Sigmoid colon (tissue), 7 donors: ENCODE data around the gene GRIK5. TPM values are rescaled to one million over a fixed set of nuclear protein-coding genes. Genes with fewer than 3 reads are reported as not detected.

Experiments used
- DNase-seq: peaks from one replicate; pipeline ENCODE4 v3.0.0-alpha.2; 2019
- H3K27ac ChIP-seq, 4 donors: fragments of 200-600 bp; sonication (generic); one replicate each; pipeline ENCODE4 v1.5.1; 2016 to 2019; ENCODE audit warnings: mild to moderate bottlenecking in 1 of 4
- H3K27me3 ChIP-seq, 3 donors: fragments of 200-600 bp; sonication (generic); one replicate each; pipeline ENCODE4 v1.5.1; 2019; ENCODE audit warnings: mild to moderate bottlenecking in 1 of 3
- H3K36me3 ChIP-seq, 4 donors: fragments of 200-600 bp; sonication (generic); one replicate each; pipeline ENCODE4 v1.5.1; 2016 to 2019
- H3K4me1 ChIP-seq, 4 donors: fragments of 200-600 bp; sonication (generic); one replicate each; pipeline ENCODE4 v1.5.1; 2017 to 2019
- H3K4me3 ChIP-seq, 4 donors: fragments of 200-600 bp; sonication (generic); one replicate each; pipeline ENCODE4 v1.5.1; 2017 to 2019; ENCODE audit warnings: mild to moderate bottlenecking in 2 of 4, moderate library complexity in 1 of 4
- H3K9me3 ChIP-seq, 4 donors: fragments of 200-600 bp in 3 of 4; sonication (generic) in 3 of 4; one replicate each; pipeline versions ENCODE4 v1.5.1 to v1.6.1; 2013 to 2019
- CTCF ChIP-seq, 4 experiments: fragments of 450-650 bp in 3 of 4; fragments of 200-600 bp in 1 of 4; IDR thresholded peaks; one replicate each; pipeline ENCODE4 v1.5.1; 2016 to 2019; ENCODE audit warnings: antibody characterized with exemption in 4 of 4, mild to moderate bottlenecking in 3 of 4, moderate library complexity in 2 of 4
- EP300 ChIP-seq, 4 donors: sonication (generic); formaldehyde crosslinking; IDR thresholded peaks; one replicate each; pipeline ENCODE4 v1.6.1; 2017; ENCODE audit warnings: antibody characterized with exemption in 4 of 4
- POLR2A ChIP-seq, 2 donors: fragments of 450-650 bp; IDR thresholded peaks; one replicate each; pipeline ENCODE4 v1.6.1; 2016; ENCODE audit warnings: antibody characterized with exemption in 2 of 2, mild to moderate bottlenecking in 2 of 2, moderate library complexity in 2 of 2
- POLR2AphosphoS5 ChIP-seq, 4 donors: sonication (generic); formaldehyde crosslinking; IDR thresholded peaks; one replicate each; pipeline ENCODE4 v1.6.1; 2017; ENCODE audit warnings: antibody characterized with exemption in 4 of 4
- whole genome bisulfite sequencing, 2 donors: extraction: QIAGEN DNeasy Blood & Tissue Kit; methylation state at CpG; one replicate each; pipeline ENCODE4 v1.1.7; 2013; 5-methylcytosine and 5-hydroxymethylcytosine counted together
- intact Hi-C: fragments of 100-400 bp; cut with DNase I; formaldehyde crosslinking; loops from one replicate; pipeline ENCODE4 v1.15.1; 2023
- polyA plus RNA-seq, 3 donors: library from polyadenylated mRNA; stranded (reverse); fragments of 200-250 nt; gene quantifications; one replicate each; pipeline ENCODE4 v1.2.3, GENCODE V29; 2013
- total RNA-seq, 4 donors: library from RNA; depleted of rRNA; stranded (reverse); fragments of >200 nt; gene quantifications; one replicate each; pipeline ENCODE4 v1.1.0, GENCODE V29; 2016
- donor health status: healthy with polysubstance abuse.
- donor health status: Bipolar disorder and iron deficiency.
- donor health status: healthy.

Gene GRIK5
- total and polyA plus RNA-seq, 7 donors: under 0.01 to 23.3 (median 10.3) TPM; not detected in 1

GRCh38 chr19:41965106-41965505 is 104.9 kb downstream of the GRIK5 start:
- WGBS, 2 donors: 69 to 71% methylated on average over 5 of the region's 5 CpGs
- Histone ChIP-seq H3K4me1 (no peaks in the 10 kb centered on the region), H3K9me3 (no peaks in the 10 kb centered on the region), H3K4me3 (no peak overlapping the region), H3K27me3 (peaks cover 0 to 12% (median 0%) of the 10 kb centered on the region in 3 donors), H3K27ac (no peak overlapping the region), H3K36me3 (no peaks in the 10 kb centered on the region)
- no peak for DNase-seq
- TF ChIP-seq EP300 (IDR thresholded peaks at IDR 0.05) (no peak), CTCF (IDR thresholded peaks at IDR 0.05) (no peak), POLR2A (IDR thresholded peaks at IDR 0.05) (no peak)
- intact Hi-C loops: no loop called here

- no peak for TF ChIP-seq CTCF (IDR thresholded peaks at IDR 0.05)
- no peak for TF ChIP-seq EP300 (IDR thresholded peaks at IDR 0.05)
- no peak for TF ChIP-seq POLR2AphosphoS5 (IDR thresholded peaks at IDR 0.05)
- no peak for TF ChIP-seq POLR2A (IDR thresholded peaks at IDR 0.05)
- Histone ChIP-seq H3K36me3 (peaks cover 0 to 12% (median 5%) of the 10 kb centered on the region in 4 donors), H3K27me3 (no peaks in the 10 kb centered on the region), H3K27ac (no peak overlapping the region), H3K4me3 (no peak overlapping the region), H3K4me1 (peaks cover 0 to 19% (median 14%) of the 10 kb centered on the region in 4 donors), H3K9me3 (no peaks in the 10 kb centered on the region)
- DNase-seq: no peak
- intact Hi-C loops: no loop called here
- WGBS, 2 donors: 96 to 97% methylated on average over 5 of the region's 5 CpGs
Observed at GRCh38 chr19:41960973-41961372, 109.0 kb downstream of the GRIK5 start.

DNA sequence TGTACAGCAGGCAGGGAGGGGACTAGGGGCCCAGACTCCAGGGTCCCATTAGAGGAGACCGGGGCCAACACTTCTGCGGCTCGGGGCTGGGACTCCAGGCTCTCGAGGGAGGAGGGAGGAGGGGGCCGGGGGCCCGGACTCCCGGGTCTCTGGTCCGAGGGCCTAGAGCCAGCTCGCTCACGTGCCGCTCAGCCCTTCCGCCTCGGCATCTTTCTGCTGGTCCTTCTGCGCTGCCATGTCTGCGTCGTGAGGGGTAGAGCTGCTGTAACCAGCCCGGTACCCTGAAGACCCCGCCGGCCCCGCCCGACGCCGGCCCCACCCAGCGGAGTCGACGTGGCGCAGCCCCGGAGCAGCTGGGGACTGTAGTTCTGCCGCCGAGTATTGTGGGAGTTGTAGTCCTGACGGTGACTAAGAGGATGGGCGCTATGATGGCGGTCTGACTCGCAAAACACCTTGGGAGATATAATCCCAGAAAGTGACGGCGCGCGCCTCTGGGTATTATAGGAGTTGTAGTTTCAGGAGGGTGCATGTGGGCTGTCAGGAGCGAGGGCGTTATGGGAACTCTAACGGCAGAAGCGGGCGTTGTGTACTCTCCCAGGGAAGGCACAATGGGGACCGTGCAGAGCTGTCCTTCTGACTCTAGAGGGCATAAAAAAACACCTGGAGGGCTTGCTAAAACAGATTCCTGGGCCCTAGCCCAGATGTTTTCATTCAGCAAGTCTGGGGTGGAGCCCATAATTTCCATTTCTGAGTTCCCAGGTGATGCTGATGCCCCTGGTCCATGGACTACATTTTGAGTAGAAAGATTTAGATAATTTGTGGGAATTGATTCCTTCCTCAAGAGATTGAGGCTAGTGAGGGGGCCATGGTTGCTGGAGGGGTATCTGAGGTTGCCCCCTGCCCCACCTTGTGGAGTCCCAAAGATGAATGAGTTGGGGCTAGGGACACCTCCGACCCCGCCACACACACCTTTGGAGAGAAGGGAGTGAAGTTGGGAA is 110.7 kb downstream of the GRIK5 start, which contains the start of gene RABAC1:
Gene RABAC1 (minus strand): TSS at position 266 of the 998 bp plus-strand sequence. CDS start 29 bp downstream, at position 237.
- WGBS, 2 donors: 5% methylated on average over 46 of the region's 46 CpGs
- Histone ChIP-seq H3K27me3 (no peaks in the 10 kb centered on the region), H3K4me1 (peaks cover 0 to 19% (median 14%) of the 10 kb centered on the region in 4 donors), H3K9me3 (no peaks in the 10 kb centered on the region), H3K4me3 (peak within 1 kb of the TSS; percentile 62 to 93 (median 92)), H3K27ac (peak within 1 kb of the TSS; percentile 86 to 91 (median 88)), H3K36me3 (peaks cover 0 to 16% (median 7%) of the 10 kb centered on the region in 4 donors)
- DNase-seq: peak; percentile 94
- intact Hi-C loops: loop anchor here (2.0 to 10.0 kb wide), 2 partner anchors 75 to 99 kb away; partner anchors contain the start of gene RPS19
- TF ChIP-seq POLR2A (IDR thresholded peaks at IDR 0.05) (peak; percentile 27 to 42), CTCF (IDR thresholded peaks at IDR 0.05) (no peak), POLR2AphosphoS5 (IDR thresholded peaks at IDR 0.05) (peak; percentile 64 to 80 (median 75))

- no peak for TF ChIP-seq CTCF (IDR thresholded peaks at IDR 0.05)
- TF ChIP-seq EP300 (IDR thresholded peaks at IDR 0.05): no peak
- peak in 1 of 2 donors; percentile 37 for TF ChIP-seq POLR2A (IDR thresholded peaks at IDR 0.05)
- peak; percentile 49 to 79 (median 72) for TF ChIP-seq POLR2AphosphoS5 (IDR thresholded peaks at IDR 0.05)
- peak; percentile 90 for DNase-seq
- WGBS, 2 donors: 0 to 1% methylated on average over 43 of the region's 43 CpGs
Observed at GRCh38 chr19:41958367-41959055, 111.5 kb downstream of the GRIK5 start.

More at GRCh38 chr19:41958367-41959055, 111.5 kb downstream of the GRIK5 start:
- Histone ChIP-seq H3K27me3 (no peaks in the 10 kb centered on the region), H3K27ac (peak overlapping the region; percentile 86 to 91 (median 88)), H3K36me3 (peaks cover 0 to 16% (median 7%) of the 10 kb centered on the region in 4 donors), H3K9me3 (no peaks in the 10 kb centered on the region), H3K4me1 (peaks cover 0 to 19% (median 14%) of the 10 kb centered on the region in 4 donors), H3K4me3 (peak overlapping the region; percentile 62 to 93 (median 92))
- intact Hi-C loops: loop anchor here (2.0 to 10.0 kb wide), 2 partner anchors 76 to 98 kb away; partner anchors contain the start of gene RPS19
